ENCODE measurements around the gene PROP1.
"Not testable (repeated sequence)": the region's sequence is repeated elsewhere in the genome, so short reads cannot be mapped to it uniquely, and the experiment has no call there.

DNA sequence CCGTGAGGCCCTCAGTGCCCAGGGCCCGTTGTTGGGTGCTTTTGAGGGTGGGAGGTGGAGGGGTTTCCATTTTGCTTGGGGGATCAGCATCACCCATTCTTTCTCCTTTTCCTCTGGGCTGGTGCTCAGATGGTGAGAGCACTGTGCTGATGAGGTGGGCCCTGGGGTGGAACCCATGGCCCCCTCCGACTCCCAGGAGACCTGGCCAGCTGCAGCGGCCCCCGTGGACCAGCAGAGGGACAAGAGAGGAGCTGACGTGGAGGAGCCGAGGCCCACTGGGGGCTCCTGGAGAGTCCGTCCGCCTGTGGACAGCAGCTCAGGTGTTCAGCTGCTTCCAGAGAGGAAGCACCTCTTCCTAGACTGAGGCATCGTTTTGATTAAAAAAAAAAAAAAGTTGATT lies 46.4 kb downstream of the PROP1 start:
- TF ChIP-seq CTCF (tag by site-specific recombination; IDR thresholded peaks at IDR 0.05); ZNF211 (tag by site-specific recombination; IDR thresholded peaks at IDR 0.05; ENCODE audit: low read depth); TCF7L2 (IDR thresholded peaks at IDR 0.05; ENCODE audit: borderline replicate concordance, low read depth, low read length); ZNF560 (tag by site-specific recombination; IDR thresholded peaks at IDR 0.05; ENCODE audit: borderline replicate concordance); YY1 (tag by site-specific recombination; IDR thresholded peaks at IDR 0.05); ZNF529 (tag by site-specific recombination; IDR thresholded peaks at IDR 0.05; ENCODE audit: insufficient replicate concordance); ZNF629 (tag by site-specific recombination; IDR thresholded peaks at IDR 0.05); ZNF138 (tag by site-specific recombination; IDR thresholded peaks at IDR 0.05; ENCODE audit: borderline replicate concordance); ZNF792 (tag by site-specific recombination; IDR thresholded peaks at IDR 0.05); ZNF140 (tag by site-specific recombination; IDR thresholded peaks at IDR 0.05); ZNF548 (tag by site-specific recombination; IDR thresholded peaks at IDR 0.05); ZSCAN16 (tag by site-specific recombination; IDR thresholded peaks at IDR 0.05): not testable (repeated sequence)
- TF ChIP-seq, protein P1, sequence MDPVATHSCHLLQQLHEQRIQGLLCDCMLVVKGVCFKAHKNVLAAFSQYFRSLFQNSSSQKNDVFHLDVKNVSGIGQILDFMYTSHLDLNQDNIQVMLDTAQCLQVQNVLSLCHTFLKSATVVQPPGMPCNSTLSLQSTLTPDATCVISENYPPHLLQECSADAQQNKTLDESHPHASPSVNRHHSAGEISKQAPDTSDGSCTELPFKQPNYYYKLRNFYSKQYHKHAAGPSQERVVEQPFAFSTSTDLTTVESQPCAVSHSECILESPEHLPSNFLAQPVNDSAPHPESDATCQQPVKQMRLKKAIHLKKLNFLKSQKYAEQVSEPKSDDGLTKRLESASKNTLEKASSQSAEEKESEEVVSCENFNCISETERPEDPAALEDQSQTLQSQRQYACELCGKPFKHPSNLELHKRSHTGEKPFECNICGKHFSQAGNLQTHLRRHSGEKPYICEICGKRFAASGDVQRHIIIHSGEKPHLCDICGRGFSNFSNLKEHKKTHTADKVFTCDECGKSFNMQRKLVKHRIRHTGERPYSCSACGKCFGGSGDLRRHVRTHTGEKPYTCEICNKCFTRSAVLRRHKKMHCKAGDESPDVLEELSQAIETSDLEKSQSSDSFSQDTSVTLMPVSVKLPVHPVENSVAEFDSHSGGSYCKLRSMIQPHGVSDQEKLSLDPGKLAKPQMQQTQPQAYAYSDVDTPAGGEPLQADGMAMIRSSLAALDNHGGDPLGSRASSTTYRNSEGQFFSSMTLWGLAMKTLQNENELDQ (tag by site-specific recombination; IDR thresholded peaks at IDR 0.05; ENCODE audit: low read depth), result not testable (repeated sequence)
- TF ChIP-seq, protein P2, sequence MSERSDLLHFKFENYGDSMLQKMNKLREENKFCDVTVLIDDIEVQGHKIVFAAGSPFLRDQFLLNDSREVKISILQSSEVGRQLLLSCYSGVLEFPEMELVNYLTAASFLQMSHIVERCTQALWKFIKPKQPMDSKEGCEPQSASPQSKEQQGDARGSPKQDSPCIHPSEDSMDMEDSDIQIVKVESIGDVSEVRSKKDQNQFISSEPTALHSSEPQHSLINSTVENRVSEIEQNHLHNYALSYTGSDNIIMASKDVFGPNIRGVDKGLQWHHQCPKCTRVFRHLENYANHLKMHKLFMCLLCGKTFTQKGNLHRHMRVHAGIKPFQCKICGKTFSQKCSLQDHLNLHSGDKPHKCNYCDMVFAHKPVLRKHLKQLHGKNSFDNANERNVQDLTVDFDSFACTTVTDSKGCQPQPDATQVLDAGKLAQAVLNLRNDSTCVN (tag by site-specific recombination; optimal IDR thresholded peaks at IDR 0.05), result not testable (repeated sequence)
